Mesendoderm (in vitro differentiated cells): Measurements from ENCODE around the gene RPS18.

Experiments used
- DNase-seq: peaks from one replicate; pipeline ENCODE4 v3.0.0; 2013
- H2AK5ac ChIP-seq: 2 replicates; pipeline ENCODE4 v1.6.1; 2013; ENCODE audit warnings: low read length, inconsistent platforms
- H2BK120ac ChIP-seq: 2 replicates; pipeline ENCODE4 v1.6.1; 2013; ENCODE audit warnings: low read depth, mild to moderate bottlenecking, low read length, moderate library complexity, mixed read lengths
- H2BK15ac ChIP-seq: replicated peaks from 2 replicates; pipeline ENCODE4 v1.6.1; 2013; ENCODE audit warnings: low read depth, mild to moderate bottlenecking, moderate library complexity
- H2BK5ac ChIP-seq: 2 replicates; pipeline ENCODE4 v1.6.1; 2013; ENCODE audit warnings: low read length, inconsistent platforms
- H3K18ac ChIP-seq: 2 replicates; pipeline ENCODE4 v1.6.1; 2013; ENCODE audit warnings: mild to moderate bottlenecking, low read length, mixed read lengths
- H3K23ac ChIP-seq: one replicate; pipeline ENCODE4 v1.6.1; 2013; ENCODE audit warnings: low read length
- H3K27ac ChIP-seq: 2 replicates; pipeline ENCODE4 v1.5.1; 2013; ENCODE audit warnings: low read depth, mild to moderate bottlenecking, inconsistent platforms, low read length, moderate library complexity
- H3K27me3 ChIP-seq: 2 replicates; pipeline ENCODE4 v1.6.1; 2013; ENCODE audit warnings: low read length, control low read depth, mild to moderate bottlenecking, inconsistent platforms; ENCODE audit not compliant: insufficient read depth, poor library complexity
- H3K36me3 ChIP-seq: 2 replicates; pipeline ENCODE4 v1.6.1; 2013; ENCODE audit warnings: low read length, inconsistent platforms; ENCODE audit not compliant: control insufficient read depth, insufficient read depth
- H3K4ac ChIP-seq: one replicate; pipeline ENCODE4 v1.6.1; 2013; ENCODE audit warnings: low read depth, mild to moderate bottlenecking, low read length, moderate library complexity
- H3K4me1 ChIP-seq: 2 replicates; pipeline ENCODE4 v1.6.1; 2013; ENCODE audit warnings: low read depth, low read length, inconsistent platforms; ENCODE audit not compliant: control insufficient read depth
- H3K4me2 ChIP-seq: 2 replicates; pipeline ENCODE4 v1.6.1; 2013; ENCODE audit warnings: low read length
- H3K4me3 ChIP-seq: 2 replicates; pipeline ENCODE4 v1.5.1; 2013; ENCODE audit warnings: mild to moderate bottlenecking, low read length
- H3K56ac ChIP-seq: one replicate; pipeline ENCODE4 v1.6.1; 2013; ENCODE audit warnings: low read length
- H3K79me1 ChIP-seq: 2 replicates; pipeline ENCODE4 v1.6.1; 2013; ENCODE audit warnings: low read length, inconsistent platforms
- H3K79me2 ChIP-seq: 2 replicates; pipeline ENCODE4 v1.6.1; 2013; ENCODE audit warnings: mild to moderate bottlenecking, low read length; ENCODE audit not compliant: control insufficient read depth, insufficient read depth
- H3K9ac ChIP-seq: 2 replicates; pipeline ENCODE4 v1.6.1; 2013; ENCODE audit warnings: low read length, inconsistent platforms
- H4K5ac ChIP-seq: one replicate; pipeline ENCODE4 v1.6.1; 2013; ENCODE audit warnings: low read length
- H4K8ac ChIP-seq: one replicate; pipeline ENCODE4 v1.6.1; 2013; ENCODE audit warnings: low read depth, mild to moderate bottlenecking, control low read depth, low read length, moderate library complexity
- WGBS: extraction: QIAGEN DNeasy Blood & Tissue Kit; methylation state at CpG from one replicate; pipeline ENCODE4 v1.1.7; 2013; ENCODE audit warnings: low lambda C conversion rate, missing lambda C conversion rate; ENCODE audit not compliant: insufficient coverage; ENCODE audit errors: extremely low coverage; 5-methylcytosine and 5-hydroxymethylcytosine counted together

Gene RPS18

GRCh38 chr6:33237741-33238140, 34.1 kb upstream of the RPS18 start:
- Histone ChIP-seq H3K27ac (no peak overlapping the region), H3K4me3 (no peak overlapping the region), H3K79me1 (no peaks in the 10 kb centered on the region), H2BK120ac (no peak overlapping the region), H3K23ac (no peak overlapping the region), H3K36me3 (no peaks in the 10 kb centered on the region), H4K8ac (no peak overlapping the region), H4K5ac (no peak overlapping the region), H3K4ac (no peak overlapping the region), H2BK15ac (no peak overlapping the region), H3K4me2 (no peak overlapping the region), H3K79me2 (no peaks in the 10 kb centered on the region), H3K9ac (no peak overlapping the region), H3K56ac (no peak overlapping the region), H3K4me1 (no peaks in the 10 kb centered on the region), H2AK5ac (no peak overlapping the region), H3K27me3 (no peaks in the 10 kb centered on the region), H3K18ac (no peak overlapping the region), H2BK5ac (no peak overlapping the region)
- no CpG with 5 or more reads among the region's 2 CpGs for WGBS
- no peak for DNase-seq

DNA sequence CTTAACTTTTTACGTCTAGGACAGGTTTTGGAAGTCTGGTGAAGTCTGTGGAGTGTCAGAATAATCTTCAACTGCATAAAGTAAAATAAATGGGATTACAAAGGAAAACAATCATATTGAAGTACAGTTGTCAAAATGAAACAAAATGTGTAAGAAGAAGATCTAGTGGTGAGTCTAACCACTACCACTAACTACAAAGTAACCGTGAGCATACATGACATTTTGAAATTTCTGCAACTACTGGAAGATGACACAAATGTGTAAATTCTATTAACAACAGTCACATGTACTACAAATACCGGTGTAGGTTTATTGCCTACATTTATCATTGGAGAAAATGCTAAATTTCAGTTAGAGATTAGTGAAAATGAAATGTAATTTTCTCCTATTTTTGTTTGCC, 29.9 kb upstream of the RPS18 start:
- Histone ChIP-seq H3K36me3 (no peaks in the 10 kb centered on the region), H3K56ac (no peak overlapping the region), H2BK120ac (no peak overlapping the region), H2AK5ac (no peak overlapping the region), H3K27me3 (peaks cover 1% of the 10 kb centered on the region), H3K79me1 (no peaks in the 10 kb centered on the region), H2BK5ac (no peak overlapping the region), H3K4ac (no peak overlapping the region), H3K27ac (no peak overlapping the region), H3K9ac (no peak overlapping the region), H3K18ac (no peak overlapping the region), H4K8ac (no peak overlapping the region), H3K4me3 (no peak overlapping the region), H3K4me2 (no peak overlapping the region), H2BK15ac (no peak overlapping the region), H3K79me2 (no peaks in the 10 kb centered on the region), H3K4me1 (no peaks in the 10 kb centered on the region), H4K5ac (no peak overlapping the region), H3K23ac (no peak overlapping the region)
- WGBS = no CpG with 5 or more reads among the region's 3 CpGs
- no peak for DNase-seq

DNA sequence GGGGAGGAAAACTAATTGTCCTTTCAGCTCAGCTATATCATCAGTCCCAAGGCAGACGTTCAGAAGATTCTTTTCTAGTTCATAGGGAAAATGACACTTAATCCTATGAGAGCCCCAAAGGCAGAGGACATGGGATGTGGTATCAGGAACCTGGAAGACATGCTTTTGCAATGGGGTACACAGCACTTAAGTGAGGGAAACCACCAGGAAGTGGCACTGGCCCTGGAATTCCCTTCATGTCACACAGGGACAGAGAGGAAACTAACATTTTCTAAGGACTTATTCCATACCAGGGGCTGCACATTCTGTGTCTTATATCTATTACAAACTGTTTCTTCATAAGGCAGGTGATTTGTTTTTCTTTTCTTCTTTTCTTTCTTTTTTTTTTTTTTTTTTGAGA, 28.4 kb upstream of the RPS18 start:
- H4K5ac ChIP-seq = no peak overlapping the region
- no peak overlapping the region for H3K9ac ChIP-seq
- H3K27me3 ChIP-seq = peaks cover 1% of the 10 kb centered on the region
- H3K56ac ChIP-seq = no peak overlapping the region
- H3K23ac ChIP-seq = no peak overlapping the region
- H2BK15ac ChIP-seq = no peak overlapping the region
- no peaks in the 10 kb centered on the region for H3K79me2 ChIP-seq
- no peaks in the 10 kb centered on the region for H3K36me3 ChIP-seq
- H3K18ac ChIP-seq = no peak overlapping the region
- no peaks in the 10 kb centered on the region for H3K4me1 ChIP-seq
- H2BK120ac ChIP-seq = no peak overlapping the region
- H3K4me3 ChIP-seq = no peak overlapping the region
- H4K8ac ChIP-seq = no peak overlapping the region
- no peak overlapping the region for H2AK5ac ChIP-seq
- DNase-seq = no peak
- H3K4ac ChIP-seq = no peak overlapping the region
- no peak overlapping the region for H3K4me2 ChIP-seq
- no peak overlapping the region for H3K27ac ChIP-seq
- H3K79me1 ChIP-seq = no peaks in the 10 kb centered on the region
- no peak overlapping the region for H2BK5ac ChIP-seq
- no CpG with 5 or more reads among the region's 1 CpG for WGBS

DNA sequence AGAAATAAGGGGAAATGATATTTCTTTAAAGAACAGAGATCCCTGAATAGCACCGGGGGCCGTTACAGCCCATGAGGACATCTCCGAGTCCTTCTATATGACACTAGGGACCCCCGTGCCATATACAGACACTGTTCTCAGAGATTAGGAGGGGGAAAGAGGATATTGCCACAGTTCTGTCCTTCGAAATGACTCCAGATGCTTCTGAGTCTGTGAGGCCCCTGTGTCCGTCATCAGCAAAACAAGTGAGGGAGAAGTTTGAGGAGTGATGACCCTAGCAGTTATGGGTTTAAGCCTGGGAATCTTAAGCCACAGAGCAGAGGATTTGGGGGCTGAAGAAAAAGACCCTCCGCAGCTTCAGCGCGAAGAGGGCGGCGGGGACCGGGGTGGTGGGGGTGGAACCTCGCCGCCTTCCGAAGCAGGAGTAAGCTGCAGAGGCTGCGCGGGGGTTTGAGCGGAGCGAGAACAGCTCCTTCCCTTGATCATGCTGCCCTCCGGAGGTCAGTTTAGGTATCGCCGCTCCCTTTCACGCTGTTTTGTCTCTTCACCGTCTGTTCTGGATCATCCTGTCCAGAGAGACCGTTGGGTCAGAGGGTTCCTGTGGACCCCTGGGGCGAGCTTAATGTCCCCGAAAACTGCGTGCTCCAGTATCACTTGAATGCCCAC, 23.8 kb upstream of the RPS18 start:
- Histone ChIP-seq H4K5ac (no peak overlapping the region), H3K27ac (no peak overlapping the region), H2BK5ac (no peak overlapping the region), H3K23ac (no peak overlapping the region), H3K36me3 (no peaks in the 10 kb centered on the region), H3K79me2 (no peaks in the 10 kb centered on the region), H2BK15ac (no peak overlapping the region), H3K27me3 (peaks cover 1% of the 10 kb centered on the region), H3K79me1 (no peaks in the 10 kb centered on the region), H3K4me2 (peak overlapping the region; percentile 100), H3K4ac (no peak overlapping the region), H3K9ac (peak overlapping the region; percentile 75), H2AK5ac (no peak overlapping the region), H2BK120ac (no peak overlapping the region), H4K8ac (no peak overlapping the region), H3K18ac (no peak overlapping the region), H3K56ac (peak overlapping the region; percentile 83), H3K4me3 (no peak overlapping the region), H3K4me1 (peaks cover 3% of the 10 kb centered on the region)
- DNase-seq = peak; percentile 90
- whole genome bisulfite sequencing = no CpG with 5 or more reads among the region's 28 CpGs

- H2BK15ac ChIP-seq = no peak overlapping the region
- no peak overlapping the region for H4K8ac ChIP-seq
- no peak for DNase-seq
- WGBS = no CpG with 5 or more reads among the region's 18 CpGs
- H3K9ac ChIP-seq = peak overlapping the region; percentile 69
- no peak overlapping the region for H3K4ac ChIP-seq
- no peak overlapping the region for H2BK120ac ChIP-seq
- H2AK5ac ChIP-seq = no peak overlapping the region
- H3K79me2 ChIP-seq = no peaks in the 10 kb centered on the region
- peak overlapping the region; percentile 40 for H3K4me3 ChIP-seq
- H3K4me2 ChIP-seq = peak overlapping the region; percentile 100
- H2BK5ac ChIP-seq = no peak overlapping the region
- no peak overlapping the region for H3K27ac ChIP-seq
- H3K56ac ChIP-seq = peak overlapping the region; percentile 83
- no peak overlapping the region for H3K23ac ChIP-seq
- peaks cover 3% of the 10 kb centered on the region for H3K4me1 ChIP-seq
- H3K27me3 ChIP-seq = peaks cover 1% of the 10 kb centered on the region
- H4K5ac ChIP-seq = no peak overlapping the region
- H3K79me1 ChIP-seq = no peaks in the 10 kb centered on the region
- no peaks in the 10 kb centered on the region for H3K36me3 ChIP-seq
- no peak overlapping the region for H3K18ac ChIP-seq
Measured at GRCh38 chr6:33248643-33248931, 23.3 kb upstream of the RPS18 start.
